Breast epithelium (tissue), 4 donors: Measurements from ENCODE around the gene KCNH1. TPM values are rescaled to one million over a fixed set of nuclear protein-coding genes. Genes with fewer than 3 reads are reported as not detected.

Experiments used
- DNase-seq, 2 donors: peaks; one replicate each; pipeline ENCODE4 v3.0.0-alpha.2; 2019; ENCODE audit warnings: low spot score in 2 of 2
- H3K27ac ChIP-seq, 2 donors: fragments of 200-600 bp; sonication (generic) in 1 of 2; one replicate each; pipeline ENCODE4 v1.5.1; 2016 to 2019; ENCODE audit warnings: mild to moderate bottlenecking in 1 of 2
- H3K27me3 ChIP-seq, 2 donors: fragments of 200-600 bp; sonication (generic) in 1 of 2; one replicate each; pipeline versions ENCODE4 v1.5.1 to v1.6.0; 2017 to 2019; ENCODE audit warnings: control low read depth in 1 of 2, mild to moderate bottlenecking in 1 of 2
- H3K36me3 ChIP-seq: fragments of 200-600 bp; one replicate; pipeline ENCODE4 v1.5.1; 2019
- H3K4me1 ChIP-seq, 2 donors: fragments of 200-600 bp; sonication (generic); one replicate each; pipeline ENCODE4 v1.5.1; 2016 to 2019; ENCODE audit warnings: control low read depth in 1 of 2
- H3K4me3 ChIP-seq, 3 donors: fragments of 200-600 bp; sonication (generic); 1 replicate in 2 of 3; 2 replicates in 1 of 3; pipeline ENCODE4 v1.5.1; 2016 to 2019; ENCODE audit warnings: mild to moderate bottlenecking in 3 of 3, moderate library complexity in 2 of 3
- H3K9me3 ChIP-seq, 2 donors: fragments of 200-600 bp; sonication (generic) in 1 of 2; one replicate each; pipeline ENCODE4 v1.5.1; 2016 to 2019; ENCODE audit warnings: control low read depth in 1 of 2
- POLR2A ChIP-seq: fragments of 450-650 bp; IDR thresholded peaks from one replicate; pipeline ENCODE4 v1.6.1; 2016; ENCODE audit warnings: antibody characterized with exemption, mild to moderate bottlenecking, moderate library complexity
- POLR2AphosphoS5 ChIP-seq, 3 donors: sonication (generic); formaldehyde crosslinking; IDR thresholded peaks; one replicate each; pipeline ENCODE4 v1.6.1; 2017; ENCODE audit warnings: antibody characterized with exemption in 3 of 3
- intact Hi-C: fragments of 100-400 bp; cut with DNase I; formaldehyde crosslinking; loops from one replicate; pipeline ENCODE4 v1.15.1; 2023; ENCODE audit warnings: low total_unique reads
- total RNA-seq, 3 donors: library from RNA; depleted of rRNA; stranded (reverse); fragments of >200 nt; gene quantifications; one replicate each; pipeline ENCODE4 v1.1.0, GENCODE V29; 2016
- TF ChIP-seq, protein P1 (sequence below), 3 donors: fragments of 450-650 bp; IDR thresholded peaks; one replicate each; pipeline ENCODE4 v1.5.1; 2016 to 2017; ENCODE audit warnings: antibody characterized with exemption in 3 of 3, mild to moderate bottlenecking in 3 of 3, moderate library complexity in 3 of 3

The KCNH1 gene
- total RNA-seq, 3 donors from 2014 or later, result 0.32 to 1.3 TPM; not detected in 1

- TF ChIP-seq POLR2A (no peak), POLR2AphosphoS5 (IDR thresholded peaks at IDR 0.05) (no peak)
- TF ChIP-seq, protein P1, sequence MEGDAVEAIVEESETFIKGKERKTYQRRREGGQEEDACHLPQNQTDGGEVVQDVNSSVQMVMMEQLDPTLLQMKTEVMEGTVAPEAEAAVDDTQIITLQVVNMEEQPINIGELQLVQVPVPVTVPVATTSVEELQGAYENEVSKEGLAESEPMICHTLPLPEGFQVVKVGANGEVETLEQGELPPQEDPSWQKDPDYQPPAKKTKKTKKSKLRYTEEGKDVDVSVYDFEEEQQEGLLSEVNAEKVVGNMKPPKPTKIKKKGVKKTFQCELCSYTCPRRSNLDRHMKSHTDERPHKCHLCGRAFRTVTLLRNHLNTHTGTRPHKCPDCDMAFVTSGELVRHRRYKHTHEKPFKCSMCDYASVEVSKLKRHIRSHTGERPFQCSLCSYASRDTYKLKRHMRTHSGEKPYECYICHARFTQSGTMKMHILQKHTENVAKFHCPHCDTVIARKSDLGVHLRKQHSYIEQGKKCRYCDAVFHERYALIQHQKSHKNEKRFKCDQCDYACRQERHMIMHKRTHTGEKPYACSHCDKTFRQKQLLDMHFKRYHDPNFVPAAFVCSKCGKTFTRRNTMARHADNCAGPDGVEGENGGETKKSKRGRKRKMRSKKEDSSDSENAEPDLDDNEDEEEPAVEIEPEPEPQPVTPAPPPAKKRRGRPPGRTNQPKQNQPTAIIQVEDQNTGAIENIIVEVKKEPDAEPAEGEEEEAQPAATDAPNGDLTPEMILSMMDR (IDR thresholded peaks at IDR 0.05), result no peak
Measured at GRCh38 chr1:210819266-210819665, 314.7 kb downstream of the KCNH1 start.

DNA sequence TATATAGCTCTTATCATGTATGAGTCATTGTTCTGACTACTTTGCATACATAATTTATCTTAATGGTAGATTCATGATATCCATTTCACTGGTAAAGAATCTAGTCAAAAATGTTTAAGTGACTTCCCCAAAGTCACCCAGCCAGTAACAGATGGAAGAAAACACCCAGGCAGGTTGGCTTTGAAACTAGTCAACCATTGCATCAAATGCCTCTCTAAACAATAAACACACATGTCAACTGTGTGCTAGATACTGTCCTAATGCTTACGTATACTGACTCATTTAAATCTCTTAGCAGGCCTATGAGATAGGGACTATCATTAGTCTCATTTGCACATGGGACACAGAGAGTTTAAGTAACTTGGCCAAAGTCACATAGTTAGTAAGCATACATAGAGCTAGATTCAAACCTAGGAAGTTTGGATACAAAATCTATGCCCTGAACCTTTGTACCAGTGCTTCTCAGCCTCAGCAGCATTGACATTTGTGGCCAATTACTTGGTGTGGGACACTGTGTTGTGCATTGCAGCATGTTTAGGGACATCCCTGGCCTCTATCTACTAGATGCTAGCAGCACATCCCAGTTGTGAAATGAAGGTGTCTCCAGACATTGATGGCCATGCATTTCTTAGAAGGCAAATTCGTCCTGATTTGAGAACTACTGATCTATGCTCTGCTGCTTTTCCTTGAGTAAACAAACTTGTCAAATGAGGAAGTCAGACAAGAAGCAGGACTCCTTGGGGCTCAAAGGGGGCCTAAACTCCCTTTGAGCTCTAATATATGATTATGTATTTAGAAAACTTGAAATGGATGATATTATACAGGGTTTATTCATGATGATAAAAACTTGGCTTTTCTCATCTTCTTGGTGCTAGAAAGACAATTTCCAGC is 316.3 kb downstream of the KCNH1 start:
- H3K9me3 ChIP-seq, result no peaks in the 10 kb centered on the region
- DNase-seq, result no peak
- no peak overlapping the region for H3K4me3 ChIP-seq
- no peaks in the 10 kb centered on the region for H3K36me3 ChIP-seq
- no peaks in the 10 kb centered on the region for H3K27me3 ChIP-seq
- H3K4me1 ChIP-seq, result no peaks in the 10 kb centered on the region
- H3K27ac ChIP-seq, result no peak overlapping the region
- TF ChIP-seq, protein P1 (IDR thresholded peaks at IDR 0.05), result no peak
- no peak for TF ChIP-seq POLR2A
- TF ChIP-seq POLR2AphosphoS5 (IDR thresholded peaks at IDR 0.05), result no peak
- intact Hi-C loops, result no loop called here

More at GRCh38 chr1:210819266-210819665, 314.7 kb downstream of the KCNH1 start:
- Histone ChIP-seq H3K4me3 (no peak overlapping the region), H3K27ac (no peak overlapping the region), H3K27me3 (no peaks in the 10 kb centered on the region), H3K9me3 (no peaks in the 10 kb centered on the region), H3K4me1 (no peaks in the 10 kb centered on the region), H3K36me3 (no peaks in the 10 kb centered on the region)
- no peak for DNase-seq
- intact Hi-C loops, result no loop called here

DNA sequence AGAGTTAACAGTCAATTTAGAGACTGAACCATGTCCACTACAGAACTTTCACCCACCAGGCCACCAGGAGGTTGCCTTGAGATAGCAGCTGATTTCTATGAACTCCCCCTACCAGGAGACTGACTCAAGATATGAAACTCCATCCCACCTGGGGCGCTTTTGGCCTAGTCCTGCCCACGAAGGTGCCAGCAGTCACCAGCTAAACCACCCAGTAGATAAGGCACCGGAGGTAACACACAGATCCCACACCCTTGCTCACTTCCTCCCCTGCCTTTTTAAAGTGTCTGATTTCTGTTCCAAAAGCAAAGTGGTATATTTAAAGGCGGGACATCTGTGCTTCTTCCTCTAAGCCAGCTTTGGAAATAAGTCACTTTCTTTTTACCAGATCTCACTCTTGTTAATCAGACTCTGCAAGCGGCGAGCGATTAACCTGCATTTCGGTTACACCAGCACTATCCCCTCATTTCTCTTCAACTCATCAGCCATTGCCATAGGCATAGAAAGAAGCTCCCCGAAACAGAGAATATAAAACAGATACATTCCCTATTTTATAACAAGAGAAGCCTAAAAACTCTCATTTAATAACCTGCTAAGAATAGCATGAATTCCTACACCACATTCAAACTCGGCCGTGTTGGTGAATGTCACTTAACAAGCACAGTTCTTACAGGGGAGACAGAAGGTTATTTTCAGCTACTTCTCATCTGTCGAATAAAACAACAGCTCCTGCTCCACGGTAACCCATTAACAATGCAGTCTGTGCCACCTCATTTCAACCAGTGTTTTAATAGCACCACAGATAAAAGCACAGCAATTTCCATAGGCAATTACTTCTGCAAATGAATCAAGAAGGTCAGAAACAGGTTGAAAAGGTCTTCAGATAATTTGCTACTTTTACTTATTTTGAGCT is 318.1 kb downstream of the KCNH1 start:
- Histone ChIP-seq H3K27me3 (no peaks in the 10 kb centered on the region), H3K9me3 (no peaks in the 10 kb centered on the region), H3K36me3 (no peaks in the 10 kb centered on the region), H3K27ac (no peak overlapping the region), H3K4me1 (no peaks in the 10 kb centered on the region), H3K4me3 (no peak overlapping the region)
- intact Hi-C loops, result no loop called here
- TF ChIP-seq POLR2AphosphoS5 (IDR thresholded peaks at IDR 0.05), result no peak
- TF ChIP-seq POLR2A, result no peak
- TF ChIP-seq, protein P1 (IDR thresholded peaks at IDR 0.05), result no peak
- no peak for DNase-seq

DNA sequence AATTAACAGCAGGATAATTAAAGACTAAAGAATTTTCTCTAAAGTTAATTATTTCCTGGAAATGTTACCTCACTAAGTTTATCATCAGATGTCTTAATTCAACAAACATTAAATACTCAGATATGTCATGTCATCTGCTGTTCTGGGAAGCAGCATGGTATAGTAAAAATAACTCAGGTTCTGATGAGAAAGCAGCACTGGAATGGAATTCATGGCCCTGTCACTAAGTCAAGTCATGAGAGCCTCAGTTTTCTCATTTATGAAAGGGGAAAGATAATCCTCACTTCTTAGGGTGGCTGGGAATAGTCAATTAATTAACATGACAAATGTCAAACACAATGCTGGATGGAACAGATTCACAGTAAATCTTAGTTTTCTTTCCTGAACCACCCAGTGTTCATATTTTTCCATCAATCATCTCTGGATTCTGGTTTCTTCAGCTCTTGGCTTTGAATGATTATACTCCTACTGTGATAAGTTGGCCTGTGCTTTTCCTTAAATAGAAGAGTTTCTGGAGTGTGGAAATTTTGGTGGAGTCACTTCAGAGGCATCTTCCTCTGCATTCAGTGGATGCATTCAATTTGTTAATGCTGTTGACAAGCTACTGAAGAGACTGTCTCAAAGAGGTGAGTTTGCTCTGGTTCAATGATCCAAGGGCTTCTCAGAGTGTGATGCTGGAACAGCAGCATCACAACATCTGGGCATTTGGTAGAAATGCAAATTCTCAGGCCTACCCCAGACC is 319.4 kb downstream of the KCNH1 start:
- TF ChIP-seq, protein P1 (IDR thresholded peaks at IDR 0.05), result no peak
- TF ChIP-seq POLR2A, result no peak
- no peak for TF ChIP-seq POLR2AphosphoS5 (IDR thresholded peaks at IDR 0.05)
- intact Hi-C loops, result no loop called here

More for the DNA sequence above, 319.4 kb downstream of the KCNH1 start:
- Histone ChIP-seq H3K27ac (no peak overlapping the region), H3K4me3 (no peak overlapping the region), H3K4me1 (no peaks in the 10 kb centered on the region), H3K9me3 (no peaks in the 10 kb centered on the region), H3K27me3 (no peaks in the 10 kb centered on the region), H3K36me3 (no peaks in the 10 kb centered on the region)
- no peak for DNase-seq
